Left forelimb (tissue), 1 donor: ENCODE data around the gene ALKBH6.

Experiments
- DNase-seq: peaks from one replicate; pipeline ENCODE4 v3.0.0-alpha.2; 2018; ENCODE audit warnings: low spot score

The ALKBH6 gene

DNA sequence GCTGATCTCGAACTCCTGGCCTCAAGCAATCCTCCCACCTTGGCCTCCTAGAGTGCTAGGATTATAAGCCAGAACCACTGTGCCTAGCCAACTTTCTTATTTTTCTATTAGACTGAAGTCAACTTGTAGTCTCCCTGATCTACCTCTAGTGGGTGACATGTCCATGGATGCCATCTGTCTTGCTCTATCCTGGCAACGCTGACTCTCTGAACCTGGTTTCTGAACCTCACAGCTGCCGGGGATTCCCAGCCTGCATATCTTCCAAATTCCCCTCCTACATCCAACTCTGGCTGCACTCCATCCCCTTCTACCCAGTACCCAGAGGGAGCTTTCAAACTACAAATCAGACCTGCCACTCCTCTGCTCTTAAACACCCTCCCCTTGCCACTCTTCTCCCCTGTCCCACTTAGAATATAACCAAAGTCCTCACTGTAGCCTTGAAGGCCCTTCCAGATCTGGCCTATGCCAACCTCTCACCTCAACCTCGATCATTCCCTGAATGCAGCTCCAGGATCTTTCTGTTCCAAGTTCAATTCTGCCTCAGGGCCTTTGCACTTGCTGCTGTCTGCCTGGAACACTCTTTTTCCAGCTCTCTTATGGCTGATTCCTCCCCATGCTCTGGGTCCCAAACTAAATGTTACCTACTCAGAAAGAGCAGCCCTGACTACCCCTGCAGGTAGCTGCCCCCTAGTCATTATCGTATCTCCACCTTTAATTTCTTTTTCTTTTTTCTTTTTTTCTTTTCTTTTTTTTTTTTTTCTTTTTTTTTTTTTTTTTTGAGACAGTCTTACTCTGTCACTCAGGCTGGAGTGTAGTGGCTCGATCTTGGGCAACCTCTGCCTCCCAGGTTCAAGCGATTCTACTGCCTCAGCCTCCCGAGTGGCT is 16.5 kb upstream of the ALKBH6 start:
- no peak for DNase-seq

DNA sequence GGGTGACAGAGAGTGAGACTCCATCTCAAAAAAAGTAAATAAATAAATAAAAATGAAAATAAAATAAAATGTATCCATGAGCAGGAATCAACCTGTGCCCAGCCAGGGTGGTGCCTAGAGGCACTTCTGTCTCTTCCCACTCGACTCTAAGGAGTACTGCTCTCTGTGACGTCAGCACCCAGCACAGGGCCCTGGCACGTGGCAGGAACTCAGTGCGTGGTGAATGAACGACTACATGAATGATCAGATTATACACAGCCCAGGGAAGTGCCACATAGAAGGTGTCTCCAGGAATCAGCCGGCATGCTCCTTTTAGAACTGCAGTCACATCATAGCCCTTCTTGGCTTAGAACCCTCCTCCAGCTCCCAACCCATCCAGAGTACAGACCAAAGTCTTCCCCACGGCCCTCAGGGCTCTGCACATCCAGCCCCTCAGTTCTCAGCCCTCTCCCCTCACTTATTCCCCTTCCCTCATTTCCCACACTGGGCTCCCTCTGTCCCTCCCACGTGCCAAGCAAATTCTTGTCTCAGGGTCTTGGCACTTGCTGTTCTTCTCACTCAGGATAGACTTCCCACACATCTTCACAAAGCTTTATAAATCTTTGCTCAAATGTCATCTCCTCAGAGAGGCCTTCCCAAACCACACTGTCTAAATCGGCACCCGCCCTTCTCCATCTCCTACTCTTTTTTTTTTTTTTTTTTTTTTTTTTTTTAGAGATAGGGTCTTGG is 14.5 kb upstream of the ALKBH6 start:
- DNase-seq = no peak

DNA sequence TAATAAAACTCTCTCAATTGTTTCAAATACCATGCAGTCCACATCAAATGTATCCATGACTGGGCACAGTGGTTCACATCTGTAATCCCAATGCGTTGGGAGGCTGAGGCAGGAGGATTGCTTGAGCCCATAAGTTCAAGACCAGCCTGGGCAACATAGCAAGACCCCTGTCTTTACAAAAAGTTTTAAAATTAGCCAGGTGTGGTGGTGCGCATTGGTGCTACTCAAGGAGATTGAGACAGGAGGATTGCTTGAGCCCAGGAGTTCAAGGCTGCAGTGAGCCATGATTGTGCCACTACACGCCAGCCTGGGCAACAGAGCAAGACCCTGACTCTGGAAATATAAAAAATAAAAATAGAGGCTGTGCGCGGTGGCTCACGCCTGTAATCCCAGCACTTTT is 13.7 kb upstream of the ALKBH6 start:
- no peak for DNase-seq

DNA sequence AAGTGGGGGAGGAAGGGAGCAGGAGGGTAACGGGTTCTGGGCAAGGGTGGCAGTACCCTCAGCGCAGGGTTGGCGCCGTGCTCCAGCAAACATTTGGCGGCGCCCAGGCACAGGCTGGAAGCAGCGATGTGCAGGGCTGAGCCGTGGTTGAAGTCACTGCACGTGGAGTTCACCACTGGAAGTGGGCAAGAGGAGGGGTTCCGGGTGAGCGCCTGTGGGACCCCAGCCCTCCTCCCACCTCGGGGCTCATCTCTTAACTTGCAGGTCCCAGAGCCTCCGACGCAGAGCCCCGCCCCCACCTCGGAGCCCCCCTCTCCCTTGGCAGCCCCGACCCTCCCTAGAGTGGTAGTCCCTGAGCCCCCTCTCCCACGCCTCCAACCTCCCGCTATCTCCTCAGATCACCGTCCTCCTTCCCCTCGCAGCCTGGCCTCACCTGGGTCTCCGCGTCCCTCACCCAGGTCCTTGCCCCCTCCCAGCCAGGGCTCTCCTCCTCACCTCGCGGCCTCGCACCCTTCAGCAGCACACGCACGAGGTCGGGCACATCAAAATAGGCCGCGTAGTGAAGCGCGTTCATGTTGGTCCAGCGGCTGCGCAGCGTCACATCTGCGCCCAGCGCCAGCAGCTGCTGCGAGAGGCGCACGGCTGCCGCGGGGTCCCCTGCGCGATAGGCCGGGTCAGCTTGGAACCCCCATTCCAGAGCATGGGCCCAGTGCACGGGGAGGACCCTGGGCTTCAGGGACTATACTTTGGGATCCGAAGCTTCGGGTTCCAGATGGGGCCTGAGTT is 12.3 kb upstream of the ALKBH6 start:
- DNase-seq = no peak

DNA sequence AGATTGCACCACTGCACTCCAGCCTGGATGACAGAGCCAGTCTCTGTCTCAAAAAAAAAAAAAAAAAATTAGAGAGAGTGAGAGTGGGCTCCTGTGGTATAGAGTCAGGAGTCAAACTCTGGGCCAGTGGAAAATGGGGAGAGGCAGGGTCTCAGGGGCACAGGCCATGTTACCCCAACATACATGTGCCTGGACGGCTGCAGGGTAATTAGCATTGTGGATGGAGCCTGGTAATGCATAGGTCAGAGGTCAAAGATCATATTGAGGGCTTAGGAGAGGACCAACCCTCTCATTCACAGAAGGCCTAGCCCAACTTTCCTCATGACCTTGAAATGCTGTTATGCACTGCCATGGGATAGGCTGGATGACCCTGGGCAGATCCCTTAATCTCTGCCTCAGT is 11.5 kb upstream of the ALKBH6 start:
- DNase-seq = no peak

DNA sequence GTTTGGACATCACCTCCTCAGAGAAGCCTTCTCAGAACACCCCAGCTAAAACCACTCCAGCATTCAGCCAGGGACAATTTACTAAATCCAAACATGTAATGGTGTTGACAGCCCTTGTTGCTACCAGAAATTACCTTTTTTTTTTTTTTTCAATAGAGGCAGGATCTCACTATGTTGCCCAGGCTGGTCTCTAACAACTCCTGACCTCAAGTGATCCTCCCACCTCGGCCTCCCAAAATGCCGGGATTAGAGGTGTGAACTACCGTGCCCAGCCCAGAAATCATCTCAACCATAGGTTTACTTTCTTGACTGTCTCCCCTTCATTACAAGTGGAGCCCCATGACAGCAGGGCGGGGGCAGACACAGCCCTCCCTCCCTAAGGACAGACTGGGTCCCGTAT is 9.4 kb upstream of the ALKBH6 start:
- DNase-seq = no peak

DNA sequence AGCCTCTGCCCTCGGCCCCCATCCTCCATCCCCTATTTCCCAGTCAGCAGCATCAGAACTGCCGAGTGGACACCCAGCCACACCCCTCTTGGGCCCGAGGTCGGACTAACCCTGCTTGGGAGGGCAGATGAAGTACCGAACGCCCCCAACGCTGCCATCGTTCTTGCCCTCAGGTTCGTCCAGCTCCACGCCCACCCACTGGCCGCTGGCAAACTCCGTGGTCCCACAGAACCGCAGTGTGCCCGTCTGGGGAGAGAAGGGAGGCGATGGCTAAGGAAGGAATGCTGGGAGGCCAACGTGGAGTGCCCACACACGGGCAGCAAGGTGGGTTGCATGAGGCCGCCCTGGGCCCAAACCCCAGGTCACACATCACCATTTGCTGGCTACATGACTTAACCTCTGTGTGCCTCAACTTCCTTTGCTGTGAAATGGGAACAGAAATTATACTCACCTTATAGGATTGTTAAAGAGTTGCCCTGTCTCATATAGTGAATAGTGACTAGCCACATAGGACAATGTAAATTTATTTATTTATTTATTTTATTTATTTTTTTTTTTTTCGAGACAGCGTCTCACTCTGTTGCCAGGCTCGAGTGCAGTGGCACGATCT is 5.2 kb upstream of the ALKBH6 start:
- DNase-seq = no peak

DNA sequence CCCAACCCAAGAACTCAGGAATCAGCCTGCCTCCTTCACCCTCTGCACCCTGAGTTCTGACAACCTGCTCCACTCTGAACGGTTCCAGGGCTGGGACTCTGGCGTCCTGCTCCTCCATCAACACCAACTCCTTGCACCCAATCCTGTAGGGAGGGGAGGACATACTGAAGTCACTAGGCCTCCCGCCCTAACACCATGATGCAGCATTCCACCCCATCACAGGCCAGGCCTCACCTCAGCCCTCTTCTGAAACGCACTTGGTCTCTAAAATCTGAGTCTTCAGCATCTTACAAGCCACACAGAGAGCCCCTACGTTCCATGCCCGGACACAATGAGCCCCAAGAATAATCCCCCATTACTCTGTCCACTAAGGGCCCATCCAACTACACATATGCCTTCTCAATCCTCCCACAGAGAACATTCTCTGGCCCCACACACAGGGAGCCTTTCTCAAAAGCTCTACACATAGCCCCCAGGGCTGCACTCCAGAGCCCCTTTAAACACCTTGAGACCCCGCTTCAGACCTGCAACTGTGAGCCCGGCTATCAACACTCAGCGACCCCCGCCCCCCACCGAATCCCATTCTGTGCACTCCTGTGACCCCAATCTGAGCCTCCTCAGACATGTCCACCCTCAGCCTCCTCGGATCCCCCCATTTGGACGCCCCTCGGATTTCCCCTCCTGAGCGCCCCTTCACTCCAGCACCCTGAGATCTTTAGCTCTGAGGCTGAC is 567 bp downstream of the ALKBH6 start:
- no peak for DNase-seq

DNA sequence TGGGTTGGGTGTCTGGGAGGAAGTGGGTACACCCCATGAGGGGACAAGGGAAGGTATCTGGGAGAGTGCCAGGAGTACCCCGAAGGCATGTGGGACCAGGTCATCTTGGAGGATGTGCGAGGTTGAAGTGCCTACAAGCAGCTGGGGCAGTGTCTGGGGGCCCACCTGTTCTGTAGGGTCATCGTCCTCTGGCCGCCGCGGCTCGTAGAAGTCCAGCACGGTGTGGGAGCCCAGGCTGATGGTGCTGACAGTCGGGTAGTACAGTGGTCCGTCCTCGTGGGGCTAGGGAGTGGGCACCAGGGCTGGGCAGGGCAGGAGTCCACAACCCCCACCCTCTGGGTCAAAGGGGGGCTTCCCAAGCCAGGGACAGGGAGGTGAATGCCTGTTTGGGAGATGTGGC is 3.6 kb downstream of the ALKBH6 start:
- no peak for DNase-seq

DNA sequence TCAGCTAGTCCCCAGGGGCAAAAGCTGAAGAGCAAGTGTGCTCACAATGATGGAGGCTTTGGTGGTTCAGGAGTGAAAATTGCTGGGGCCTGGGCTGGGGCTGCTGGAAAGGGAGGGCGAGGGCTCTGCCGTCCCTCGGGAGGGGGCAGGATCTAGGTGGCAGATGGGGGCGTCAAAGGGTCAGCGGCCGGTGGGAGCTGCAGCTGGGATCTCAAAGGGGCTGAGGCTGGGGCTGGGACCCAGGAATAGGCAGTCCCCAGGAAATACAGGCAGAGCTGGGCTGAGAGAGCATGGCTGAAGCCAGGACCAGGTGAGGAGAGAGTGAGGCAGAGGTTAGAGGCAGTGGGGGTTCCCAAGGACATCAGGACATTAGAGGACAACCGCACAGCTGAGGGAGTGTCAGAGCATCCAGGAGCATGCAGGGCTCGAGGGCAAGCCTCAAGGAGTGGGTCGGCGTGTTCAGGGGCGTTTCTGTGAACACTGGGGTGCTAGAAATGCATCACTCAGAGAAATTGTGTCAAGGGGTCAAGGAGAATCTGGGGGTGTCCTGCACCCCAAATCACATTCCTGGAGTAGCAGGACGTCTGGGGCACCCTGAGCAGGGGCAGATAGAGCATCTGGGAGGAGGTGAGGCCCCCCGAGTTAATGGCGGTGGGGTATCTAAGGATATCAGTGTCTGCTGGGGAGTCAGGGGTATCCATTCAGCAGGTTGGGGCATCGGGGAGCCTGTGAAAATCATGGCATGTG is 4.2 kb downstream of the ALKBH6 start:
- no peak for DNase-seq

DNA sequence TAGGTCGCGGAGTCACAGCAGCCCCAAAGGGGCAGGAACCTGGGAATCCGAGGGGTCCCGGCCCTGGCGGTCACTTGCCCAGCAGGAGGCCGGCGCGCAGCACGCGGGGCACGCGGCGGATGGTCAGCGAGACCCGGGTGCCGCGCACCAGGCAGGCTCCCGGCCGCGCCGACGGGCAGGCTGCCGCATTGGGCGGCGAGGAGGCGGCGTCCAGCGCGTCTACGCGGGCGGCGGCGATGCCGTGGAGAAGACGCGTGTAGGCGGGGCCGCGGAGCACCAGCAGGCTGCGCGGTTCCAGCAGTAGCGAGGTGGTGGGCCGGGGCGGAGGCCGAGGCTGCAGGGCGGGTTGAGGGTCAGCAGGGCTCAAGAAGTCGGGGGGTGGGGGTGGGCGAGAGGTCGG is 4.8 kb downstream of the ALKBH6 start:
- DNase-seq = peak; percentile 75

DNA sequence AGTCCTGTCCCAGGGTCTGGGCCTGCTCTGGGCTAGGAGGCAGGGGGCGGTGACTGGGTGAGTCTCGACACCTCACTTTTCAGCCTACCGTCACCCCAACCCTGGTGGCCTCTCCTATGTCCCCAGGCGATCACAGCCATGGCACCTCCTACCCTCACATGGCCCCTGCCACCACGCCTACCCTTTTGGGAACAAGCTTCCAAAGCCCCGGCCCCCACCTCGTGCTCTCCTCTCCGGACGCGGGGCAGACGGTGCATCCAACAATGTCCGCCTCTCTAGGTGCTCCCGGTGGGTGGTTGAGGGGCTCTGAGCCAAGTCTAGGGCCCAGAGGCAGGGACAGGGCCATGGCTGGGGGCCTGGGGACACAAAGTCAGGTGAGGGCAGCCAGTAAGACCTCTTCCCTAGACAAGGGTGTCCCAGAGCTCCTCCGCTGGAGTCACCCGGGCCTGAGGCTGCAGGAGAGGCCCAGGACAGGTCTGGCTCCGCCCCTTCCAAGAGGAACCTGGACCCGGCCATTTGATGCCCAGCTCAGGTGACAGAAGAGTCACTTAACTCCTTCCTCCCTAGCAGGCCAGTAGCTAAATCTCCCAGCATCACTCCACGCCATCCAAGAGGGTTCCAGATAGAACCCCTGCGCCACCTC is 5.6 kb downstream of the ALKBH6 start, which contains the start of gene SYNE4:
TSS of gene SYNE4 (minus strand) at position 478 of the 643 bp plus-strand sequence. CDS start at position 346, 132 bp downstream.
- DNase-seq = no peak

DNA sequence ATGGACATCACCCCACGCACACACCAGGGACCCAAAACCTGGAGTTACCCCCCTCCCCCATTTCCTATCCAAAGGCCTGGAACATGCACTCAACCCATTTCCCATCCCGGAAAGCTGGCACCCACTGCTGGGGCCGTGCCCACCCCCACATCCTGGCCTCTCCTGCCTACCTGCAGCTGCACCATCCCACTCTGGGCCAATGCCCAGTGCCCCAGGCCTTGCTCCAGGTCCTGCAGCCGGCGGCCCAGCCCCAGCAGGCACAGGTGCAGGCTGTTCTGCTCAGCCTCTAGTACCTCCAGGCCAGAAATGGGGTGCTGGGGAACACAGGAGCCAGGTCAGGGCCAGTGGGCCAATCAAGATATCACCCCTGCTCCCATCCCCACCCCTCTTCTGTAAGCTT is 7.1 kb downstream of the ALKBH6 start:
- DNase-seq = no peak

DNA sequence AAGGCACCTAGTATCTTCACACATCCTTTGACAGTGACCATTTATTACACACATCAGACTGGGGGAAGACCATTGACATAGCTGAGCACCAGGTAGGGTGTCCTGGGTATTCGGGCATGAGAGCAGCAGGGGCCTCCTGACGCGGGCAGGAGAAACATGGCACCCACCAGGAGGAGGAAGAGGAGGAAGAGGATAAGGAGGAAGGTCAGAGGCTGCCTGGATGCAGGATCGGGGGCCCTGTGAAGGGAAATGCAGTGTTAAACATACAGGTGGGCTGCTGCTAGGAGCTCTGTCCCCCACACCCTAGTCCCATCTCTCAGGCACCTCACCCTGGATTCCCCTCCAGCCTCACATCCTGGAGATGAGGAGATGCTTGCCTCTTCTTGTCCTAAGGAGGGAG is 10.7 kb downstream of the ALKBH6 start:
- DNase-seq = no peak

DNA sequence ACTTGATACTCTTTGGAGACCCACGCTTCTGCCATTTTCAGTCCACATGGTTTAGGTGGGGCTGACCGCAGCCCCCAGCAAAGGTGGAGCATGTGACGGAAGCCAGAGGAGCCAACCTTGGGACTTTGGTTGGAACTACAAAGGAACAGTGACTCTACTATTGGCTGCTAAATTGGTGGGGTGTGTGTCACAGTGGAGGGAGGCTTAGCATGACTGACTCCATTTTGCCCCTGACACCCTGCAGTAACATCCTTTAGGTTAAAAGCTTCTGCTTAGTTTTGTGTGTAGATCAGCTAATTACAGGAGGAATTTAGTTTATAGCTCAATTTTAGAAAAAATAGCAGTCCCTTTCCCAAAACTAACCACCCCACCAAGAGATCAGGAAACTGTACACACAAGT is 12.4 kb downstream of the ALKBH6 start:
- DNase-seq = no peak

DNA sequence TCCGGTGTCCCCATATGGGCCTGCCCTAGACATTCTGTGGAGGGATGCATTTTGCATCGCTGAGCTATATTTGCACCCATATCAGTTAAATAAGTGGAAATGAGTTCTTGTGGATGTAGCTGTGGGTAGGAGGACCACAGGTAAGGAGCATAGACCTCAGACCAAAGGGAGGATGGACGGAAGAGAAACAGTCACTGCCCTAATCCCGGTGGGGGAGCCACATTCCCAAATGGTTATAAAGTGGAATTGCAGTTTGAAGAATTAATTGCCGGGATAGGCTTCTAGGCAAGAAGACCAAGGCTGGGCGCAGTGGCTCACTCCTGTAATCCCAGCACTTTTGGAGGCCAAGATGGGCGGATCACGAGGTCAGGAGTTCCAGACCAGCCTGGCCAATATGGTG is 17.2 kb downstream of the ALKBH6 start:
- DNase-seq = no peak

DNA sequence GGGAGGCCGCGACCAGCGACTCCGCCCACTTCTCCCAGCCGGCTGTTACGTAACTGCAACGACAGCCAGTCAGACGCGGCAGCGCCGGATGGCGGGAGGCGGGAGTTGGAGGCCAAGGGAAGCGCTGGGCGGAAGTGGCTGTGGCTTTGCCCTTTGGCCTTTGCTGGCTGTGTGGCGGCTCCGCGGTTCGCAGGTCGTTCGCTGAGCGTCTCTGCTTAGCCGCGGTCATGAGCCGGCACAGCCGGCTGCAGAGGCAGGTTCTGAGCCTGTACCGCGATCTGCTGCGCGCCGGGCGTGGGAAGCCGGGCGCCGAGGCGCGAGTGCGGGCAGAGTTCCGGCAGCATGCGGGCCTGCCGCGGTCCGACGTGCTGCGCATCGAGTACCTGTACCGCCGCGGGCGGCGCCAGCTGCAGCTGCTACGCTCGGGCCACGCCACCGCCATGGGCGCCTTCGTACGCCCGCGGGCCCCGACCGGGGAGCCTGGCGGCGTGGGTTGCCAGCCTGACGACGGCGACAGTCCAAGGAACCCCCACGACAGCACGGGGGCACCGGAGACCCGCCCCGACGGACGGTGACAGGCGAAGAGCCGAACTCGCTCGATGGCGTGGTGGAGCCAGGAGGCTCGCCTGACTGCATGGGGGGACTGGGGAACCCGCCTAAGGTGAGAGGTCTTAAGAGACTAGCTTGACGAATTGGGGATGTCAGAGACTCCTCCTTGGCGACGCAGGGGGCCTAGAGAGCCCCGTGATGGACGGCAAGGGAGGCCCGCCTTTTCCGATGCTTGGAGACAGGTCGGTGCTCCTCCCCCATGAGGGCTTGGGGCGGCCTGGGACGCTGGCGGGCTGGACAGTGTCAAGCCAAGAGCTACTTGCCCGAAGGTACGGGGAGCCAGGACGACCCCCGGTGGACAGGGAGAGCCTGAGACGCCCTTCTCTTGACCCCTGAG is 18.7 kb downstream of the ALKBH6 start, which contains the start of gene SDHAF1:
TSS of gene SDHAF1 (plus strand) at position 141 of the 946 bp plus-strand sequence. CDS start at position 228, 87 bp downstream.
- peak; percentile 95 for DNase-seq

DNA sequence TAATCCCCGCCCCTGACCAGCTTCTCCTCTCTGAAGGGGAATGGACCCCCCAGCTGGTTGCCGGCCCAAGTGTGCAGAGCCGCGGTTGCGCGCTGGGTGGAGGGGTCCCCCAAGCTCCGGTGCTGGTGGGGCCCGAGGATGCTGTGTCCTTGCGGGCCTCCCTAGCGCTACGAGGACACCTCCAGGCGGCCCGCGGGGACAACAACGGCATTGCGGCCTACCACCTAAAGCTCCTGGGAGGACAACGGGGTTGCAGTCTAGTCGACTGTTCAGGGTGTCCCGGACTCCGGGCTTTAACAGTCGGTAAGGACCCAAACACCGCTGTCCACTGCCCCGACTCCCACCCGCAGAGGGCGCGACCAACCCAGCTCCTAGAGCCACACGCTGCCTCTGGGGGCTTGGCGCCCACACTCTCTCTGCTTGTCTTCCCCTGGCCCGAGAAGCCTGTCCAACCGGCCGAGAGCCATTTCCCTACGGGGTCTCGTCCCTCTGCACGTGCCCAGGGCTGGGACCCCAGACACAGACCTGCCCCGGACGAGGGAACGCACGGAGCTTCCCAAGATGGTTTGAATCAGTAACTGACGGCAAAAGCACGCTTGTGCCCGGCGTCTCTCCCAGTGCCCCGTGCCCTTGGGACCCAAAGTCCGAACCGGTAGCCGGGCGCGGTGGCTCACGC is 20.0 kb downstream of the ALKBH6 start:
- DNase-seq = no peak
